K562 (cell line): Measurements from ENCODE around the gene MND1. TPM values are rescaled to one million over a fixed set of nuclear protein-coding genes. Genes with fewer than 3 reads are reported as not detected.

Source experiments
- ATAC-seq: fragments of 200-7000 bp; cut with Tn5 transposase; 3 replicates; pipeline ENCODE4 v1.9.1; 2020; ENCODE audit warnings: moderate library complexity
- BruUV-seq: library from RNA; stranded (reverse); fragments of 400-500 nt; replicated peaks from 2 replicates; lab custom pipeline; 2021; lab: Mats Ljungman, UMichigan
- CTCF ChIA-PET: fragments of 300-600 bp; formaldehyde crosslinking; extraction: SDS; loops from one replicate; lab custom pipeline; 2021; ENCODE audit warnings: low intra/inter-chr PET ratio; lab: Yijun Ruan, JAX
- POLR2A ChIA-PET: fragments of 300-600, 350-650 bp; sonication (Branson Sonifier 250); formaldehyde crosslinking; extraction: SDS; loops from one replicate; lab custom pipeline; 2021; ENCODE audit warnings: antibody characterized with exemption, inconsistent platforms; lab: Yijun Ruan, JAX
- DNase-seq, 4 experiments: peaks; one replicate each; pipeline versions ENCODE4 v3.0.0 to v3.0.0-alpha.2; 2011 to 2018; ENCODE audit warnings: low spot score in 3 of 4, mixed read lengths in 3 of 4; ENCODE audit errors: extremely low read depth in 1 of 4
- FAIRE-seq: peaks from 2 replicates; lab custom pipeline; 2011; peaks lifted over from hg19 to GRCh38; lab: Jason Lieb, UNC
- H2AFZ ChIP-seq: 2 replicates; pipeline ENCODE4 v1.6.0; 2011; ENCODE audit warnings: low read depth, low read length, control low read depth, inconsistent platforms
- H3K27ac ChIP-seq: fragments of 200-600 bp; 3 replicates; pipeline ENCODE4 v1.8.0; 2011; ENCODE audit warnings: low read depth, mild to moderate bottlenecking, control low read depth, inconsistent platforms, low read length, moderate library complexity, mixed read lengths; ENCODE audit errors: extremely low read depth
- H3K27me3 ChIP-seq, 2 experiments: fragments of 300-600 bp in 1 of 2; 2 replicates in 1 of 2; 3 replicates in 1 of 2; pipeline versions ENCODE4 v1.6.0 to v1.8.0; 2011; ENCODE audit warnings: inconsistent platforms in 2 of 2, low read length in 2 of 2, mild to moderate bottlenecking in 1 of 2, mixed read lengths in 1 of 2, moderate library complexity in 1 of 2; ENCODE audit not compliant: control insufficient read depth in 2 of 2, insufficient read depth in 2 of 2
- H3K36me3 ChIP-seq: fragments of 300-600 bp; 3 replicates; pipeline ENCODE4 v1.8.0; 2011; ENCODE audit warnings: mild to moderate bottlenecking, low read length, inconsistent platforms; ENCODE audit not compliant: control insufficient read depth, insufficient read depth
- H3K4me1 ChIP-seq, 2 experiments: fragments of 200-600 bp in 1 of 2; replicated peaks in 1 of 2; 2 replicates in 1 of 2; 3 replicates in 1 of 2; pipeline versions ENCODE4 v1.5.1 to v1.8.0; 2011; ENCODE audit warnings: inconsistent platforms in 2 of 2, low read length in 2 of 2, mild to moderate bottlenecking in 1 of 2, mixed read lengths in 1 of 2, moderate library complexity in 1 of 2; ENCODE audit not compliant: control insufficient read depth in 2 of 2, insufficient read depth in 2 of 2
- H3K4me2 ChIP-seq: 2 replicates; pipeline ENCODE4 v1.6.1; 2011; ENCODE audit warnings: low read length, control low read depth, inconsistent platforms, mixed read lengths; ENCODE audit not compliant: insufficient read depth
- H3K4me3 ChIP-seq: fragments of 200-600 bp; sonication (generic), shearing (Covaris generic); 2 replicates; pipeline ENCODE4 v1.5.1; 2016; ENCODE audit warnings: control low read depth, inconsistent platforms
- H3K79me2 ChIP-seq: fragments of 200-600 bp; 3 replicates; pipeline ENCODE4 v1.8.0; 2011; ENCODE audit warnings: low read length, inconsistent platforms; ENCODE audit not compliant: control insufficient read depth, insufficient read depth
- H3K9ac ChIP-seq, 2 experiments: 2 replicates each; pipeline versions ENCODE4 v1.6.0 to v1.6.1; 2011; ENCODE audit warnings: low read depth in 2 of 2, low read length in 2 of 2, control low read depth in 1 of 2, inconsistent platforms in 1 of 2, mild to moderate bottlenecking in 1 of 2, mixed read lengths in 1 of 2; ENCODE audit not compliant: insufficient read depth in 1 of 2
- H3K9me1 ChIP-seq: one replicate; pipeline ENCODE4 v1.6.0; 2011; ENCODE audit warnings: inconsistent platforms, mild to moderate bottlenecking, low read length, moderate library complexity; ENCODE audit not compliant: control insufficient read depth, insufficient read depth
- H3K9me3 ChIP-seq: replicated peaks from 2 replicates; pipeline ENCODE4 v1.5.1; 2011; ENCODE audit warnings: low read depth, low read length, inconsistent platforms; ENCODE audit not compliant: control insufficient read depth, insufficient read depth
- H4K20me1 ChIP-seq: replicated peaks from 2 replicates; pipeline ENCODE4 v1.6.1; 2011; ENCODE audit warnings: low read length, inconsistent platforms, mixed read lengths; ENCODE audit not compliant: control insufficient read depth, insufficient read depth
- DACH1 ChIP-seq: fragments of 450-650 bp; IDR thresholded peaks from 2 replicates; pipeline ENCODE4 v1.6.1; 2018; ENCODE audit not compliant: partially characterized antibody
- DPF2 ChIP-seq: fragments of 450-650 bp; IDR thresholded peaks from 2 replicates; pipeline ENCODE4 v1.6.1; 2016
- WGBS: fragments of 100-300 bp; shearing (Covaris generic); methylation state at CpG from one replicate; pipeline ENCODE4 v1.1.6; 2016; ENCODE audit warnings: low coverage, mixed read lengths; ENCODE audit not compliant: insufficient coverage; ENCODE audit errors: missing lambda C conversion rate; 5-methylcytosine and 5-hydroxymethylcytosine counted together
- in situ Hi-C: fragments of 300-500 bp; cut with MboI; formaldehyde crosslinking; loops from 4 replicates; pipeline ENCODE4 v1.15.0; 2018; ENCODE audit warnings: inconsistent platforms, mixed read lengths
- intact Hi-C: fragments of 100-400 bp; cut with micrococcal nuclease; formaldehyde crosslinking; loops from 2 replicates; pipeline ENCODE4 v1.14.2; 2022
- polyA plus RNA-seq, 8 experiments: library from polyadenylated mRNA; depleted of rRNA in 4 of 8; stranded (reverse) in 5 of 8; unstranded in 3 of 8; fragments of >200 nt; fragmentation: Nextera tagmentation in 2 of 8; fragmentation: Illumina TruSeq in 1 of 8; extraction: Ambion mirVana in 2 of 8; extraction: Trizol in 1 of 8; gene quantifications; 2 replicates each; pipeline versions ENCODE4 v1.2.1 to v1.2.3, GENCODE V29; 2011 to 2014; ENCODE audit warnings: inconsistent platforms in 1 of 8, missing spikeins in 1 of 8
- total RNA-seq, 7 experiments: library from RNA; depleted of rRNA in 6 of 7; stranded (reverse); fragments of >200 nt in 6 of 7; fragmentation: Illumina TruSeq in 2 of 7; extraction: Trizol in 2 of 7; gene quantifications; 2 replicates each; pipeline versions ENCODE4 v1.2.1 to v1.2.3, GENCODE V29; 2011 to 2021; ENCODE audit warnings: low replicate concordance in 1 of 7
- TF ChIP-seq, protein P1 (sequence below): fragments of 450-650 bp; IDR thresholded peaks from 2 replicates; pipeline ENCODE4 v1.6.1; 2017; ENCODE audit warnings: antibody characterized with exemption, mild to moderate bottlenecking

MND1 gene
- total and polyA plus RNA-seq, 9 of the 15 experiments (the other 6 are each of a cell fraction or from before 2014, with no cell fraction given): 35.3 to 94.1 (median 59.9) TPM

DNA sequence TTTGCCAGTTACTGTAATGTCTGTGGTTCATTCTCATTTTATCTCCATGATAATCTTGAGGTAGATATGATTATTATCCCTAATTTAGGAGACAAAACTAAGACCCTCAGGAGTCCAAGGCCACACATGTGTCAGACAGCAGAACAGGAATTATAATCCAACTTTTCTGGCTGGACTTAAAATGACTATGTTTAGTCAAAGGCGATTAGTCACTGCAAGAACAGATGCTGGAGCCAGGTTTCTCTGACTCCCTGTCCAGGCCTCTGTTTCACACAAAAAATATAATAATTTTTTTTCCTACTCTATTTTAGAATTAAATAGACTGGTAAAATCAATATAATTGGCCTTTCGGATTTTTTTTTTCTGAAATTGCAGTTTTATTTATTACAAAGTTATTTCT lies 64.9 kb downstream of the MND1 start:
- ATAC-seq: peak; percentile 75
- no TSS peak for BruUV-seq
- WGBS: 22% methylated on average over 2 of the region's 2 CpGs
- Histone ChIP-seq H3K4me3 (no peak overlapping the region), H3K9me3 (no peaks in the 10 kb centered on the region), H3K9ac (peak overlapping the region in 1 of 2 experiments; percentile 69; a peak in 2 of 4 replicates), H3K27ac (peak overlapping the region; percentile 92), H3K4me2 (no peak overlapping the region; the same call in 1 of the 2 replicates), H3K79me2 (no peaks in the 10 kb centered on the region), H3K27me3 (no peaks in the 10 kb centered on the region), H3K36me3 (peaks cover 27% of the 10 kb centered on the region), H2AFZ (peak overlapping the region; percentile 81), H3K9me1 (no peaks in the 10 kb centered on the region), H4K20me1 (no peaks in the 10 kb centered on the region), H3K4me1 (peaks cover 0 to 17% of the 10 kb centered on the region in 2 experiments; a peak in 3 of 5 replicates)
- ChIA-PET POLR2A (interaction anchor here (1.0 to 1.7 kb wide), 4 partner anchors 9 to 57 kb away, joined by 3 to 4 read pairs (median 3); partner anchors contain the start of gene TMEM131L), CTCF (no interaction called here)
- intact Hi-C loops (no loop called here), in situ Hi-C loops (no loop called here)
- DNase-seq: peak; percentile 35 to 53 (median 46)
- TF ChIP-seq DACH1 (peak; percentile 66), DPF2 (no peak)
- TF ChIP-seq, protein P1, sequence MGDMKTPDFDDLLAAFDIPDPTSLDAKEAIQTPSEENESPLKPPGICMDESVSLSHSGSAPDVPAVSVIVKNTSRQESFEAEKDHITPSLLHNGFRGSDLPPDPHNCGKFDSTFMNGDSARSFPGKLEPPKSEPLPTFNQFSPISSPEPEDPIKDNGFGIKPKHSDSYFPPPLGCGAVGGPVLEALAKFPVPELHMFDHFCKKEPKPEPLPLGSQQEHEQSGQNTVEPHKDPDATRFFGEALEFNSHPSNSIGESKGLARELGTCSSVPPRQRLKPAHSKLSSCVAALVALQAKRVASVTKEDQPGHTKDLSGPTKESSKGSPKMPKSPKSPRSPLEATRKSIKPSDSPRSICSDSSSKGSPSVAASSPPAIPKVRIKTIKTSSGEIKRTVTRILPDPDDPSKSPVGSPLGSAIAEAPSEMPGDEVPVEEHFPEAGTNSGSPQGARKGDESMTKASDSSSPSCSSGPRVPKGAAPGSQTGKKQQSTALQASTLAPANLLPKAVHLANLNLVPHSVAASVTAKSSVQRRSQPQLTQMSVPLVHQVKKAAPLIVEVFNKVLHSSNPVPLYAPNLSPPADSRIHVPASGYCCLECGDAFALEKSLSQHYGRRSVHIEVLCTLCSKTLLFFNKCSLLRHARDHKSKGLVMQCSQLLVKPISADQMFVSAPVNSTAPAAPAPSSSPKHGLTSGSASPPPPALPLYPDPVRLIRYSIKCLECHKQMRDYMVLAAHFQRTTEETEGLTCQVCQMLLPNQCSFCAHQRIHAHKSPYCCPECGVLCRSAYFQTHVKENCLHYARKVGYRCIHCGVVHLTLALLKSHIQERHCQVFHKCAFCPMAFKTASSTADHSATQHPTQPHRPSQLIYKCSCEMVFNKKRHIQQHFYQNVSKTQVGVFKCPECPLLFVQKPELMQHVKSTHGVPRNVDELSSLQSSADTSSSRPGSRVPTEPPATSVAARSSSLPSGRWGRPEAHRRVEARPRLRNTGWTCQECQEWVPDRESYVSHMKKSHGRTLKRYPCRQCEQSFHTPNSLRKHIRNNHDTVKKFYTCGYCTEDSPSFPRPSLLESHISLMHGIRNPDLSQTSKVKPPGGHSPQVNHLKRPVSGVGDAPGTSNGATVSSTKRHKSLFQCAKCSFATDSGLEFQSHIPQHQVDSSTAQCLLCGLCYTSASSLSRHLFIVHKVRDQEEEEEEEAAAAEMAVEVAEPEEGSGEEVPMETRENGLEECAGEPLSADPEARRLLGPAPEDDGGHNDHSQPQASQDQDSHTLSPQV: 0 out of 2 replicates have a peak, but pooled peaks have one; percentile 8
- peak; percentile 32 for FAIRE-seq
